ENCODE data around the gene FLNC. TPM values are rescaled to one million over a fixed set of nuclear protein-coding genes. Genes with fewer than 3 reads are reported as not detected.

The FLNC gene, protein sequence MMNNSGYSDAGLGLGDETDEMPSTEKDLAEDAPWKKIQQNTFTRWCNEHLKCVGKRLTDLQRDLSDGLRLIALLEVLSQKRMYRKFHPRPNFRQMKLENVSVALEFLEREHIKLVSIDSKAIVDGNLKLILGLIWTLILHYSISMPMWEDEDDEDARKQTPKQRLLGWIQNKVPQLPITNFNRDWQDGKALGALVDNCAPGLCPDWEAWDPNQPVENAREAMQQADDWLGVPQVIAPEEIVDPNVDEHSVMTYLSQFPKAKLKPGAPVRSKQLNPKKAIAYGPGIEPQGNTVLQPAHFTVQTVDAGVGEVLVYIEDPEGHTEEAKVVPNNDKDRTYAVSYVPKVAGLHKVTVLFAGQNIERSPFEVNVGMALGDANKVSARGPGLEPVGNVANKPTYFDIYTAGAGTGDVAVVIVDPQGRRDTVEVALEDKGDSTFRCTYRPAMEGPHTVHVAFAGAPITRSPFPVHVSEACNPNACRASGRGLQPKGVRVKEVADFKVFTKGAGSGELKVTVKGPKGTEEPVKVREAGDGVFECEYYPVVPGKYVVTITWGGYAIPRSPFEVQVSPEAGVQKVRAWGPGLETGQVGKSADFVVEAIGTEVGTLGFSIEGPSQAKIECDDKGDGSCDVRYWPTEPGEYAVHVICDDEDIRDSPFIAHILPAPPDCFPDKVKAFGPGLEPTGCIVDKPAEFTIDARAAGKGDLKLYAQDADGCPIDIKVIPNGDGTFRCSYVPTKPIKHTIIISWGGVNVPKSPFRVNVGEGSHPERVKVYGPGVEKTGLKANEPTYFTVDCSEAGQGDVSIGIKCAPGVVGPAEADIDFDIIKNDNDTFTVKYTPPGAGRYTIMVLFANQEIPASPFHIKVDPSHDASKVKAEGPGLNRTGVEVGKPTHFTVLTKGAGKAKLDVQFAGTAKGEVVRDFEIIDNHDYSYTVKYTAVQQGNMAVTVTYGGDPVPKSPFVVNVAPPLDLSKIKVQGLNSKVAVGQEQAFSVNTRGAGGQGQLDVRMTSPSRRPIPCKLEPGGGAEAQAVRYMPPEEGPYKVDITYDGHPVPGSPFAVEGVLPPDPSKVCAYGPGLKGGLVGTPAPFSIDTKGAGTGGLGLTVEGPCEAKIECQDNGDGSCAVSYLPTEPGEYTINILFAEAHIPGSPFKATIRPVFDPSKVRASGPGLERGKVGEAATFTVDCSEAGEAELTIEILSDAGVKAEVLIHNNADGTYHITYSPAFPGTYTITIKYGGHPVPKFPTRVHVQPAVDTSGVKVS (N-terminal part only)
- 56.8 and 84.7 TPM in 2 replicates for total RNA-seq (2014; rRNA removed; shearing (Covaris generic))

DNA sequence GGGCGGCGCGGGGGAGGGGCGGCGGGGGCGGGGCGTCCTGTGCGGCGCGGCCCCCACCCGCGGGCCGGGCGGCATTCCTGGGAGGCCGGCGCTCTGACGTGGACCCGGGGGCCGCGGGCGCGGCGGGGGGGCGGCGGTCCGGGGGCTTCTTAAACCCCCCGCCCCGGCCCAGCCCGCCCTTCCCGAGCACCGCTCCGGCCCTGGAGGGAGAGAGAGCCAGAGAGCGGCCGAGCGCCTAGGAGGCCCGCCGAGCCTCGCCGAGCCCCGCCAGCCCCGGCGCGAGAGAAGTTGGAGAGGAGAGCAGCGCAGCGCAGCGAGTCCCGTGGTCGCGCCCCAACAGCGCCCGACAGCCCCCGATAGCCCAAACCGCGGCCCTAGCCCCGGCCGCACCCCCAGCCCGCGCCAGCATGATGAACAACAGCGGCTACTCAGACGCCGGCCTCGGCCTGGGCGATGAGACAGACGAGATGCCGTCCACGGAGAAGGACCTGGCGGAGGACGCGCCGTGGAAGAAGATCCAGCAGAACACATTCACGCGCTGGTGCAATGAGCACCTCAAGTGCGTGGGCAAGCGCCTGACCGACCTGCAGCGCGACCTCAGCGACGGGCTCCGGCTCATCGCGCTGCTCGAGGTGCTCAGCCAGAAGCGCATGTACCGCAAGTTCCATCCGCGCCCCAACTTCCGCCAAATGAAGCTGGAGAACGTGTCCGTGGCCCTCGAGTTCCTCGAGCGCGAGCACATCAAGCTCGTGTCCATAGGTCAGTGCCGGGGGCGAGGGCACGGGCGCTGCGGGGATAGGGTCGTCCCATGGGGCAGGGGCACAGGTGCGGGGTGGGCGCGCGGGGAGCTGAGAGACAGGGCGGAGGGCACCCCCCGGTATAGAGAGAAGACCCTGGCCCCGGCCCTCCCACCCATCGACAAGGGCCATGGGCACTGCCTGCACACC lies at the start of gene FLNC:
Gene FLNC, plus strand, starts transcription at position 176 of the 947 bp plus-strand sequence. Its CDS starts 232 bp downstream, at position 408.
- DNase-seq (ENCODE audit: low read depth in 1 of 2, low spot score in 2 of 2) = peak; percentile 63 to 73
- no peaks in the 10 kb centered on the region for H3K27me3 ChIP-seq (replicated peaks)
- peak within 1 kb of the TSS; percentile 63 for H3K27ac ChIP-seq
- no peaks in the 10 kb centered on the region for H3K9me3 ChIP-seq (replicated peaks)
- peak within 1 kb of the TSS; percentile 73 for H3K4me3 ChIP-seq
- peaks cover 66% of the 10 kb centered on the region for H3K4me1 ChIP-seq (replicated peaks)
- H3K36me3 ChIP-seq = peaks cover 24% of the 10 kb centered on the region

DNA sequence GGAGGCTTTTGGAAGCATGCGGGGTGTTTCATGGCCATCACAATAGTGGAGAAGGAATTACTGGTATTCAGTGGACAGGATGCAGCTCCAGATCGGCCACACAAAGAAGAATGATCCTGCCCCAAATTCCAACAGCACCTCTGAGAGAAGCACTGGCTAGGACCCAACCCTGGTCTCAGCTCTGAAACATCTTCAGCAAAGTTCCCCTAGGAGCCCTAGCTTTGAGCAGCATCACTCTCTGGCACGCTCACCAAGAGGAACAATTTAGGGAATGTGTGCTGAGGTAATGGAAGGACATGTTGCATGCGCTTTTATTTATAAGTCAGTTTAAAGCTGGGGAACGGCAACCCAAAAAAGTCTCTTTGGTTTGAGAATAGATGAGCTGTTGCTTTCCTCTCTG lies 49.1 kb upstream of the FLNC start:
- no peak overlapping the region for H3K27ac ChIP-seq
- H3K9me3 ChIP-seq (replicated peaks) = no peaks in the 10 kb centered on the region
- DNase-seq (ENCODE audit: low read depth in 1 of 2, low spot score in 2 of 2) = no peak
- 0 out of 2 replicates have a peak, but pooled peaks cover 5% of the 10 kb centered on the region for H3K4me1 ChIP-seq (replicated peaks)
- no peak overlapping the region for H3K4me3 ChIP-seq
- no peaks in the 10 kb centered on the region for H3K27me3 ChIP-seq (replicated peaks)
- H3K36me3 ChIP-seq = no peaks in the 10 kb centered on the region

DNA sequence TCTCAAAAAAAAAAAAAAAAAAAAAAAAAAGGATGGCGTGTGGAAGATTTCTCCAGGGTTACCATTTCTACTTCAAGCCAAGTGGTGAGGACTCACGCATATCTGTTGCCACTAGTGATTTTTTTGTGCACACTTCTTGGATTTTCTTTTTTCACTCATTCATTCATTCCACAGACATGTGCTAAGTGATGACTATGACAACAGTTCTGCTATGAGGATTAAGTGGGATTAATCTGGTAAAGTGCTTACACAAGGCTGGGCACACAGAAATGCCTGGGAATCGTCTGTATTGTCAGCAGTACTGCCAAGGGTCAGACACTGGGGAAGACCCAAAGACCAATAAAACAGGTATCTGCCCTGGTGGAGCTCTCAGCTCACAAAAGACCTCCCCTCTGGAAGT lies 48.4 kb upstream of the FLNC start:
- no peaks in the 10 kb centered on the region for H3K9me3 ChIP-seq (replicated peaks)
- no peak for DNase-seq (ENCODE audit: low read depth in 1 of 2, low spot score in 2 of 2)
- 0 out of 2 replicates have a peak, but pooled peaks cover 4% of the 10 kb centered on the region for H3K4me1 ChIP-seq (replicated peaks)
- no peak overlapping the region for H3K4me3 ChIP-seq
- no peak overlapping the region for H3K27ac ChIP-seq
- no peaks in the 10 kb centered on the region for H3K27me3 ChIP-seq (replicated peaks)
- H3K36me3 ChIP-seq = no peaks in the 10 kb centered on the region

DNA sequence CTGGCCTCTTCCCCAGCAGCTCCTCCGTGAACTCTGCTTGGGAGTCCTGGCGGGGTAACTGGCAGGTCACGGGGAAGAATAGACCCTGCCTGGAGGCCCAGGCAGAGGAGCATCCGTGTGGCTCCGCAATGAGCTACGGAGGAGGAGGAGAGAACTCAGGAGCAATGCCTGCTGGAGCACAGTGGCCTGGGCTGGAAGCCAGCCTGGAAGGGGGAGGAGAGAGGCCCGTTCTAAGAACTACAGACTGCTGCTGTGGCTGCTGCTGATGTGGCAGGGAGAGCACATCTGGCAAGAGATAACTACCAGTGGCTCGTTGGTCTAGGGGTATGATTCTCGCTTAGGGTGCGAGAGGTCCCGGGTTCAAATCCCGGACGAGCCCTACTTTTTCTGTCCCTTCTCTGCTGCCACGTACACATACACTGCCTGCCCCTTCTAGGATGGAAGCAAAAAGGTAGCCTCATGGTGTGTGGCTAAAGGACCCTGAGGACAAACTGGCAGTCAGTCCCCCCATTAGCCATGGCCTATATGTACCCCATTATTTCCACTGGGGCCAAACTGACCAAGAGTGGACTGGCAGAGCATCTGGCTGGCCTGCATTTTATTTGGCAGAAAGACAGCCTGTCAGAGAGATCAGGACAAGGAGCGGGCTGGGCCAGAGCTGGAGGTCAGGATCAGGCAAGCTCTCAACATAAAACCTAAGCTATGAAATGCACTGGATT lies 46.9 kb upstream of the FLNC start:
- no peaks in the 10 kb centered on the region for H3K36me3 ChIP-seq
- no peak overlapping the region for H3K27ac ChIP-seq
- no peaks in the 10 kb centered on the region for H3K4me1 ChIP-seq (replicated peaks)
- H3K9me3 ChIP-seq (replicated peaks) = no peaks in the 10 kb centered on the region
- H3K4me3 ChIP-seq = no peak overlapping the region
- peak; percentile 79 to 88 for DNase-seq (ENCODE audit: low read depth in 1 of 2, low spot score in 2 of 2)
- H3K27me3 ChIP-seq (replicated peaks) = peaks cover 2% of the 10 kb centered on the region; the same call in 1 of the 2 replicates

DNA sequence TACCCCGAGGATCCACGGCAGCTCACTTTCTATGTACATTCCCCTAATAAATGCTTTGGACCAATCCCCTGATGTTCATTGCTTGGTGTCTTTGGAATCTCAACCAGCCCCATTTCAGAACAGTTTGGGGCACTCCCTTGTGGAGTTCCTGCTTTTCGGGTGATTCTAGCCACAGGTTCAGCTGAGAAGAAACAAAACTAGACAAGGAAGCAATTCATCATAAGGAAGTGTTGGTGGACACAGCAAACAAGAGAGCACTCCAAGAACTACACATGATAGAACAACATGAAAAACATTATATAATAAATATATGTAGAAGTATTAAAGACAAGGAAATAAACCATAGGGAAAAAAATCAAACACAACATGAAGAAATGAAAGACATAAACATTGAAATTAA lies 44.5 kb upstream of the FLNC start:
- Histone ChIP-seq H3K4me1 (replicated peaks) (0 out of 2 replicates have a peak, but pooled peaks cover 5% of the 10 kb centered on the region), H3K36me3 (no peaks in the 10 kb centered on the region), H3K27me3 (replicated peaks) (peaks cover 8% of the 10 kb centered on the region; the same call in 1 of the 2 replicates), H3K9me3 (replicated peaks) (no peaks in the 10 kb centered on the region), H3K27ac (no peak overlapping the region), H3K4me3 (no peak overlapping the region)
- DNase-seq (ENCODE audit: low read depth in 1 of 2, low spot score in 2 of 2) = no peak

DNA sequence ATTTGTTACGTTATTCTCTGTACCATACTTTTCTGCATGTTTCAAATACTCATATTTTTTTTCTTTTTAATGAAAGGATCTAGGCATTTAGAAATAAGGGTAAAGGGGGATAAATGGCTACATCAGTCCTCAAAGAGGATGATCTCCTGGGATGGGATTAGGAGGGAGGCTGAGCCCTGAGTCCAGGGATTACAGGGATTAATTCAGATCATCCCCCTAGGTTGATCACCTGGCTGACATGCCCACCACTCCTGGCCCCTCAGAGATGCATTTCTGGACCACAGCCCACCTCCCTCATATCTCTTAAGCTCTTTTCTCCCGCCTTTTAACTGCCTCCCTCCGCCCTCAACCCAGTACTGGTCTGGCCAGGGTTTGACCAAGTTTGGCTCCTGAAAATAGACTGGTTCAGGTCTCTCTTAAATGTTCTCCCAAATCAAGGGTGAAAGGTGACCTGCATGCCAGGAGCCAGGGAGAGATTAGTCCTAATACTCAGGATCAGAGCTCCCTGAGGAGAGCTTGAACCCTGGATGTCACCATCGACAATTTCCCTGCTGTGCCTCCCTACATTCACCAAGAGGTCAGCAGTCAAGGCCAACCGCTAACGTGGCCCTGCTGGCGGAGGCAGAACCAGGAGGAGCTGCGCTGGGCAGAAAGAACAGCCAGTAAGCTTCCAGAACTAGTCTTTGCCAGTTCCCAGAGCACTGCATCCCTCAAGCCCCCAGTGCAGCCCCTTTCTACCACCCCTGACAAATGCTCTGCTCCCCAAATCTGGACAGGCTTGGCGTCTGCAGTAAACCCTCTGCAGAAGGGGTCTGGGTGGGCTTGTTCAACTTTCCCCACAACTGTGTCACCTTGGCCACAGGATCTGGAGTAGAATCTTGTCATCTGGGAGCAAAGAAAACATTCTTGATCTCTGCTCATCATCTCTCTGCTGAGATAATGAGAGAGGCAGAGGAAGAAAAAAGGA lies 41.5 kb upstream of the FLNC start:
- Histone ChIP-seq H3K9me3 (replicated peaks) (no peaks in the 10 kb centered on the region), H3K4me1 (replicated peaks) (peaks cover 10% of the 10 kb centered on the region), H3K4me3 (no peak overlapping the region), H3K27me3 (replicated peaks) (peaks cover 8% of the 10 kb centered on the region; the same call in 1 of the 2 replicates), H3K27ac (no peak overlapping the region), H3K36me3 (no peaks in the 10 kb centered on the region)
- DNase-seq (ENCODE audit: low read depth in 1 of 2, low spot score in 2 of 2) = no peak

DNA sequence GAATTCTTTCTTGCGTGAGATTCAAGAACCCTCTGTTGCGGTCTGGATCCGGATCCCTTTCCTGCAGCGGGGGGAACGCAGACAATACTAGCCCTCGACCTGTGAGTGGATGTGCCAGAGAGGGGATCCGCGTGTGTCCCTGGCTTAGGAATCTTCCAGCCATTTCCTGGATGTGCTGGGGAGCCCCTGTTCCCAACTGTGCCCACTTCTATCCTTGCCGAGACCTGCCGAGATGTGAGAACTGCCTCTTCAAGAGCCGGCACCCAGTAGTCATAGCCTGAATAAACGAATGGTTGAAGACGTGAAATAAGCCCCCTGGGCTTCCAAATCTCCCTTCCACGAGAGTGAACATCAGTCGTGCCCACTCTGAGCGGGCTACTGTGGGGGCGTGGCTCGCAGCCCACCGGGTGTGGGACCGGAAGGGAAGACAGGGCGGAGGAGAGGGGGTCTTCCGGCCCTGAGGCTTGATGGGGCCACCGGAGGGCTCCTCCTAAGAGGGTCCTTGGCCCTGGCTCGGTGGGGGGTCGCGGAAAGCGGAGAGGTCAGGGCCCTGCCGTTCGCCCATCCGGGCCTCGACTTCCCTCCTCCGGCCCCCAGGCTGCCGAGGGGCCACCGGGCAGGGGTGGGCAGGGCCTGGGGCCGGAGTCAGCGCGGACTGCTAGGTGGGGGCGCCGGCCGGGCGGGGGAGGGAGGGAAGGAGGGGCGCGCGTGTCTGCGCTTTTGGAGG lies 39.7 kb upstream of the FLNC start:
- Histone ChIP-seq H3K9me3 (replicated peaks) (no peaks in the 10 kb centered on the region), H3K27me3 (replicated peaks) (peaks cover 8% of the 10 kb centered on the region; the same call in 1 of the 2 replicates)

DNA sequence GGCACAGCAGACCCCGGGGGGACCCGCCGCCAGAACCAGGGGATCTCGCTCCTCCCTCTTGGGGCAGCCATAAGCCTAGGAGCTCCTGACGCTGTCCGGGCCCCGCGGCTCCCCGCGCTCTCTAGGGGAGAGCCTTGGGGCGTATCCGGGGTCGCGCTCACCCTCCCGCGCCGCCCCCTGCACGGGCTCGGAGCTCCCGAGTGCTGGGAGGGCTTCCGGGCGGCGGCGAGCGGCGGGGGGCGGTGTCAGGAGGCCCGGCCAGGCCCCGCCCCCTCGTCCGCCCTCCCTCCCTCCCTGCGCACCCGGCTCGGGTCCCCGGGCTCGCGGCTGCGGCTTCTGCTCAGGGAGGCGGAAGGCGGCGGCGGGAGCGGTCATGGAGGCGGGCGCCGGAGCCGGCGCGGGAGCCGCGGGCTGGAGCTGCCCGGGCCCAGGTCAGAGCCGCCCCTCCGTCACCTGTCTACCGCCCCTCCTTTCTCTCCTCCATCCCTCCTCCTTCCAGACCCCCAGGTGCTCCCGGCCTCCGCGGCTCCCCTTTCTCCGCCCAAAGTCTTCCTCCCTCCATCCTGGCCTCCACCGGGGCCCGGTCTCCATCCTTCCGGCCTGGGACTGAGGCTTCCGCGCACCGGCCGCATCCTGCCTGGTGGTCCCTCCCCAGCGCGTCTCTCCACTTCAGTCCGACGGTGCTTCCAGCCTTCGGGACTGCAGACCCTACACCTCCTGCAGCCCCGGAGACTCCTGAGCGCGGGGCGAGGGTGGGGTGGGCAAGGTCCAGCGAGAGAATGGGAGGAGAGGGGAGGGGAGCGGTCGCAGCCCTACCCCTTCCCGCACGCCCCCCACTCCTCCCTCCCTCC lies 38.9 kb upstream of the FLNC start, which contains the start of gene CCDC136:
Gene CCDC136, plus strand, starts transcription at position 848 of the 851 bp plus-strand sequence. CDS start 444 bp downstream, outside the sequence.
- Histone ChIP-seq H3K36me3 (no peaks in the 10 kb centered on the region), H3K4me1 (replicated peaks) (peaks cover 10% of the 10 kb centered on the region), H3K4me3 (peak within 1 kb of the TSS; percentile 78), H3K27ac (no peak within 1 kb of the TSS), H3K9me3 (replicated peaks) (no peaks in the 10 kb centered on the region), H3K27me3 (replicated peaks) (peaks cover 8% of the 10 kb centered on the region; the same call in 1 of the 2 replicates)
- DNase-seq (ENCODE audit: low read depth in 1 of 2, low spot score in 2 of 2) = peak; percentile 52 to 68

More for the DNA sequence above, 39.7 kb upstream of the FLNC start:
- Histone ChIP-seq H3K36me3 (no peaks in the 10 kb centered on the region), H3K4me3 (peak overlapping the region; percentile 78), H3K27ac (no peak overlapping the region), H3K4me1 (replicated peaks) (peaks cover 10% of the 10 kb centered on the region)
- no peak for DNase-seq (ENCODE audit: low read depth in 1 of 2, low spot score in 2 of 2)

DNA sequence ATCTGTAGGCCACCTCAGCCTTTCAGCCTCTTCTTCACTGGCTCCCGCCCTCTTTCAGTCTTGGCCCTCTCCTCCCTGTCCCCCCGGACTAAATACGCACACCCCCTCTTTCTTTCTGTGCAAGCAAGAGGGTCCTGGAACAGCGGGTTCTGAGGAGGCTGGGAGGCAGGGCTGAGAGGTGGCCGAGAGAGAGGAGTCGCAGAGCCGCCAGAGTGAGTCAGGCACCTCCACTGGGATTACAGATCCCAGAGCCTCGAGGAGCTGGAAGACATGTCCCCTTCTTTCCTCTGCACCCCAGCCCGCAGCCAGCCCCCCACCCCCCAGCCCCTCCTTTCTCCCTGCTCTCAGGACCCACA lies 38.3 kb upstream of the FLNC start:
- Histone ChIP-seq H3K27me3 (replicated peaks) (peaks cover 8% of the 10 kb centered on the region; the same call in 1 of the 2 replicates), H3K9me3 (replicated peaks) (no peaks in the 10 kb centered on the region), H3K4me3 (peak overlapping the region; percentile 78), H3K27ac (no peak overlapping the region), H3K4me1 (replicated peaks) (peaks cover 10% of the 10 kb centered on the region), H3K36me3 (no peaks in the 10 kb centered on the region)
- no peak for DNase-seq (ENCODE audit: low read depth in 1 of 2, low spot score in 2 of 2)

Data from SJSA1 (cell line).